ENCODE data around the gene GUCD1.

GRCh38 chr22:24595228-24595627 is 40.3 kb upstream of the GUCD1 start:
- TF ChIP-seq CTCF (IDR thresholded peaks at IDR 0.05) (no peak), POLR2A (IDR thresholded peaks at IDR 0.05) (no peak)
